ENCODE data around the gene ONECUT1.

- TF ChIP-seq CTCF (conservative IDR thresholded peaks at IDR 0.05; ENCODE audit: low read length) (no peak), EZH2phosphoT487 (IDR thresholded peaks at IDR 0.05; ENCODE audit: borderline replicate concordance, low read depth, low read length) (no peak)
Observed at GRCh38 chr15:52822475-52822874, 32.3 kb upstream of the ONECUT1 start.

Measured in OCI-LY7 (cell line).